MM.1S (cell line): ENCODE data around the gene B4GALT6.

Experiments used
- DNase-seq: peaks from one replicate; pipeline ENCODE4 v3.0.0-alpha.2; 2015
- H2AFZ ChIP-seq: fragments of 300-600 bp; sonication (generic); 2 replicates; pipeline ENCODE4 v1.6.0; 2016; ENCODE audit warnings: antibody characterized with exemption, low read length
- H3F3A ChIP-seq: fragments of 300-600 bp; sonication (generic); 2 replicates; pipeline ENCODE4 v1.6.1; 2016; ENCODE audit warnings: mild to moderate bottlenecking, antibody characterized with exemption, low read length, moderate library complexity, mixed read lengths; ENCODE audit not compliant: insufficient read depth
- H3K27ac ChIP-seq: fragments of 300-600 bp; sonication (generic); 2 replicates; pipeline ENCODE4 v1.5.1; 2016; ENCODE audit warnings: mild to moderate bottlenecking, low read length
- H3K27me3 ChIP-seq: fragments of 300-600 bp; sonication (generic); replicated peaks from 2 replicates; pipeline ENCODE4 v1.6.0; 2016; ENCODE audit warnings: low read length; ENCODE audit not compliant: insufficient read depth
- H3K36me3 ChIP-seq: fragments of 300-600 bp; sonication (generic); replicated peaks from 2 replicates; pipeline ENCODE4 v1.6.1; 2016; ENCODE audit warnings: mild to moderate bottlenecking, low read length, mixed read lengths; ENCODE audit not compliant: insufficient read depth
- H3K4me1 ChIP-seq: fragments of 300-600 bp; sonication (generic); 2 replicates; pipeline ENCODE4 v1.6.1; 2016; ENCODE audit warnings: low read length, mixed read lengths
- H3K4me2 ChIP-seq: fragments of 300-600 bp; sonication (generic); 2 replicates; pipeline ENCODE4 v1.6.0; 2016; ENCODE audit warnings: low read depth, low read length
- H3K4me3 ChIP-seq: fragments of 300-600 bp; sonication (generic); 2 replicates; pipeline ENCODE4 v1.5.1; 2016; ENCODE audit warnings: low read length, mixed read lengths
- H3K79me2 ChIP-seq: fragments of 300-600 bp; sonication (generic); 2 replicates; pipeline ENCODE4 v1.6.1; 2016; ENCODE audit warnings: mixed run types, low read length, mixed read lengths
- H3K9ac ChIP-seq: fragments of 300-600 bp; sonication (generic); 2 replicates; pipeline ENCODE4 v1.6.1; 2016; ENCODE audit warnings: low read length, mixed read lengths
- H3K9me2 ChIP-seq: fragments of 300-600 bp; sonication (generic); replicated peaks from 2 replicates; pipeline ENCODE4 v1.6.1; 2016; ENCODE audit warnings: mild to moderate bottlenecking, low read length, mixed read lengths; ENCODE audit not compliant: insufficient read depth
- H3K9me3 ChIP-seq: fragments of 300-600 bp; sonication (generic); replicated peaks from 2 replicates; pipeline ENCODE4 v1.6.1; 2016; ENCODE audit warnings: mild to moderate bottlenecking, low read length, mixed read lengths; ENCODE audit not compliant: insufficient read depth
- H4K20me1 ChIP-seq: fragments of 300-600 bp; sonication (generic); 2 replicates; pipeline ENCODE4 v1.6.1; 2016; ENCODE audit warnings: mild to moderate bottlenecking, low read length, moderate library complexity, mixed read lengths; ENCODE audit not compliant: insufficient read depth
- EZH2 ChIP-seq: fragments of 300-600 bp; sonication (generic); optimal IDR thresholded peaks from 2 replicates; pipeline ENCODE3; 2017; ENCODE audit warnings: low read depth, mild to moderate bottlenecking, antibody characterized with exemption, low read length, mixed read lengths
- EZH2phosphoT487 ChIP-seq: fragments of 300-600 bp; sonication (generic); IDR thresholded peaks from 2 replicates; pipeline ENCODE4 v1.6.1; 2018; ENCODE audit warnings: antibody characterized with exemption, low read length
- TF ChIP-seq, protein P1 (sequence below): fragments of 300-600 bp; sonication (generic); IDR thresholded peaks from 2 replicates; pipeline ENCODE4 v1.5.1; 2016; ENCODE audit warnings: antibody characterized with exemption, low read length, mixed read lengths

The B4GALT6 gene

DNA sequence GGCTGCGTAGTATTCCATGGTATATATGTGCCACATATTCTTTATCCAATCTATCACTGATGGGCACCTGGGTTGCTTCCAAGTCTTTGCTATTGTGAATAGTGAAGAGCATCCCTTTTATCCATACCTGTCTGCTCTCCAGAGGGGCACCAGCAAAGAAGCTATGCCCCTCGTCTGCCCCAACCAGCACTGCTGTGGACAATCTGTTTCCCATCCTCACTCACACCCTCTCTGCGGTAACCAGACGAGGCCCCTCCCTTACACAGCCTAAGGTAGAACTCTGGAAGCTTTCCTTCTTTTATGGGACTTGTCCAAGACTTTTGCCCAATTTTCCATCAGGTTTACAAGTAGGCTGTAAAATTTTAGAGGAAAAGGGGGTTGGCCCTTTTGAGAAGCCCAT is 67.8 kb downstream of the B4GALT6 start:
- Histone ChIP-seq H3F3A (no peaks in the 10 kb centered on the region), H2AFZ (no peak overlapping the region), H3K27me3 (no peaks in the 10 kb centered on the region), H3K9ac (no peak overlapping the region), H3K4me3 (no peak overlapping the region), H3K4me2 (no peak overlapping the region), H3K9me2 (no peaks in the 10 kb centered on the region), H4K20me1 (no peaks in the 10 kb centered on the region), H3K9me3 (no peaks in the 10 kb centered on the region), H3K36me3 (no peaks in the 10 kb centered on the region), H3K4me1 (no peaks in the 10 kb centered on the region), H3K79me2 (no peaks in the 10 kb centered on the region), H3K27ac (no peak overlapping the region)
- TF ChIP-seq, protein P1, sequence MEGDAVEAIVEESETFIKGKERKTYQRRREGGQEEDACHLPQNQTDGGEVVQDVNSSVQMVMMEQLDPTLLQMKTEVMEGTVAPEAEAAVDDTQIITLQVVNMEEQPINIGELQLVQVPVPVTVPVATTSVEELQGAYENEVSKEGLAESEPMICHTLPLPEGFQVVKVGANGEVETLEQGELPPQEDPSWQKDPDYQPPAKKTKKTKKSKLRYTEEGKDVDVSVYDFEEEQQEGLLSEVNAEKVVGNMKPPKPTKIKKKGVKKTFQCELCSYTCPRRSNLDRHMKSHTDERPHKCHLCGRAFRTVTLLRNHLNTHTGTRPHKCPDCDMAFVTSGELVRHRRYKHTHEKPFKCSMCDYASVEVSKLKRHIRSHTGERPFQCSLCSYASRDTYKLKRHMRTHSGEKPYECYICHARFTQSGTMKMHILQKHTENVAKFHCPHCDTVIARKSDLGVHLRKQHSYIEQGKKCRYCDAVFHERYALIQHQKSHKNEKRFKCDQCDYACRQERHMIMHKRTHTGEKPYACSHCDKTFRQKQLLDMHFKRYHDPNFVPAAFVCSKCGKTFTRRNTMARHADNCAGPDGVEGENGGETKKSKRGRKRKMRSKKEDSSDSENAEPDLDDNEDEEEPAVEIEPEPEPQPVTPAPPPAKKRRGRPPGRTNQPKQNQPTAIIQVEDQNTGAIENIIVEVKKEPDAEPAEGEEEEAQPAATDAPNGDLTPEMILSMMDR: no peak
- TF ChIP-seq EZH2 (no peak), EZH2phosphoT487 (no peak)
- no peak for DNase-seq

DNA sequence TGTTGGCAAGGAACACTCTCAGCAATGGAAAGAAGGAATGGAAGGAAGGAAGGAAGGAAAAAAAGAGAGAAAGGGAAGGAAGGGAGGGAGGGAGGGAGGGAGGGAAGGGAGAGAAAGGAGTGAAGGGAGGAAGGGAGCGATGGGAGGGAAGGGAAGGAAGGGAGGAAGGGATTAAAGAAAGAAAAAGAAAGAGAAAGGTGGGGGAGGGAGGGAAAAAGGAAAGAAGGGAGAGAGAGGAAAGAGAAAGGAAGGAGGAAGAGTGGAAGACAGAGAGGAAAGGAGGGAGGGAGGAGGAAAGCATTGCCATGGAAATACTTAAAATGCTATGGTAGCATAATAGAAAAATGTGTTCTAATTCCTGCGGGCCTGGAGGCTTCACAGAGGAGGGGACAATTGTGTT is 70.3 kb downstream of the B4GALT6 start:
- Histone ChIP-seq H3K27ac (no peak overlapping the region), H3K4me3 (no peak overlapping the region), H3K27me3 (no peaks in the 10 kb centered on the region), H3F3A (no peaks in the 10 kb centered on the region), H2AFZ (no peak overlapping the region), H3K9me3 (no peaks in the 10 kb centered on the region), H3K4me2 (no peak overlapping the region), H3K9ac (no peak overlapping the region), H3K4me1 (no peaks in the 10 kb centered on the region), H3K79me2 (no peaks in the 10 kb centered on the region), H3K9me2 (no peaks in the 10 kb centered on the region), H4K20me1 (no peaks in the 10 kb centered on the region), H3K36me3 (no peaks in the 10 kb centered on the region)
- no peak for DNase-seq
- TF ChIP-seq, protein P1: no peak
- TF ChIP-seq EZH2 (no peak), EZH2phosphoT487 (no peak)

GRCh38 chr18:31612124-31612523 is 72.3 kb downstream of the B4GALT6 start:
- no peaks in the 10 kb centered on the region for H3K79me2 ChIP-seq
- no peaks in the 10 kb centered on the region for H3K9me3 ChIP-seq
- no peaks in the 10 kb centered on the region for H3K4me1 ChIP-seq
- H2AFZ ChIP-seq: no peak overlapping the region
- no peaks in the 10 kb centered on the region for H3F3A ChIP-seq
- DNase-seq: no peak
- no peaks in the 10 kb centered on the region for H3K27me3 ChIP-seq
- H4K20me1 ChIP-seq: no peaks in the 10 kb centered on the region
- H3K27ac ChIP-seq: no peak overlapping the region
- H3K36me3 ChIP-seq: no peaks in the 10 kb centered on the region
- H3K4me2 ChIP-seq: no peak overlapping the region
- H3K9ac ChIP-seq: no peak overlapping the region
- no peak overlapping the region for H3K4me3 ChIP-seq
- no peaks in the 10 kb centered on the region for H3K9me2 ChIP-seq
- TF ChIP-seq EZH2phosphoT487 (no peak), EZH2 (no peak)
- TF ChIP-seq, protein P1: no peak

DNA sequence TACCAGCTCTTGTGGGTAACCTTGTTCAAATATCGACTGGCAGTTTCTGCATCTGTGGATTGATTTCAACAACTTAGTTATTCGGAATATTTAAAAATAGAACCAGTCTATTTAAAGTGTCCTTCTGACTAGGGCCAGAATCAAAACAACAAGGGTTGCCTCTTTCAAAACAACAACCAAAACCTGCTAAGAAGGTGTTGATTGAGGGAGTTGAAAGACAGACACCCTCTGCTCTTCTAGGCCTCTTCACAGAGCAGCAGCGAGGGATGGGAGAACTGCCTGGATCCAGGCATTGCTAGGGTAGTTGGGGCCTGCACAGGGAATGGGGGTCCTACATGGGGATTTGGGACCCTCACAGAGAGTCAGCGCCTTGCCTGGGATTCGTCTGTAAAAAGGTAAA is 72.9 kb downstream of the B4GALT6 start:
- no peak for DNase-seq
- Histone ChIP-seq H2AFZ (no peak overlapping the region), H3F3A (no peaks in the 10 kb centered on the region), H3K4me1 (no peaks in the 10 kb centered on the region), H4K20me1 (no peaks in the 10 kb centered on the region), H3K9me2 (no peaks in the 10 kb centered on the region), H3K27me3 (no peaks in the 10 kb centered on the region), H3K4me3 (no peak overlapping the region), H3K9me3 (no peaks in the 10 kb centered on the region), H3K79me2 (no peaks in the 10 kb centered on the region), H3K9ac (no peak overlapping the region), H3K27ac (no peak overlapping the region), H3K36me3 (no peaks in the 10 kb centered on the region), H3K4me2 (no peak overlapping the region)
- TF ChIP-seq EZH2: no peak
- no peak for TF ChIP-seq EZH2phosphoT487
- TF ChIP-seq, protein P1: no peak
